Measurements from ENCODE around the gene ZNF692.

The ZNF692 gene

GRCh38 chr1:248824701-248825100 lies 34.2 kb downstream of the ZNF692 start:
- DNase-seq, result no peak

- DNase-seq, result no peak
These were observed 34.6 kb downstream of the ZNF692 start for GRCh38 chr1:248824301-248824700.

- DNase-seq, result no peak
These were observed 35.3 kb downstream of the ZNF692 start for GRCh38 chr1:248823517-248824001.

GRCh38 chr1:248822148-248823032 lies 36.5 kb downstream of the ZNF692 start:
- DNase-seq, result no peak

GRCh38 chr1:248821641-248822040 lies 37.2 kb downstream of the ZNF692 start:
- DNase-seq, result no peak

GRCh38 chr1:248821101-248821500 lies 37.8 kb downstream of the ZNF692 start:
- no peak for DNase-seq

- no peak for DNase-seq
These were observed 38.8 kb downstream of the ZNF692 start for GRCh38 chr1:248820041-248820585.

- DNase-seq, result no peak
These were observed 40.1 kb downstream of the ZNF692 start for GRCh38 chr1:248818505-248819374.

GRCh38 chr1:248817065-248817464 lies 41.8 kb downstream of the ZNF692 start:
- no peak for DNase-seq

GRCh38 chr1:248816042-248816851 lies 42.6 kb downstream of the ZNF692 start:
- DNase-seq, result no peak

- DNase-seq, result no peak
These were observed 43.4 kb downstream of the ZNF692 start for GRCh38 chr1:248815407-248816034.

- DNase-seq, result no peak
These were observed 44.5 kb downstream of the ZNF692 start for GRCh38 chr1:248814351-248814750.

GRCh38 chr1:248813546-248813945 lies 45.3 kb downstream of the ZNF692 start:
- no peak for DNase-seq

GRCh38 chr1:248812736-248813425 lies 46.0 kb downstream of the ZNF692 start:
- no peak for DNase-seq

- DNase-seq, result no peak
These were observed 47.1 kb downstream of the ZNF692 start for GRCh38 chr1:248811514-248812490.

GRCh38 chr1:248810727-248811513 lies 48.0 kb downstream of the ZNF692 start:
- DNase-seq, result no peak

- DNase-seq, result no peak
These were observed 48.7 kb downstream of the ZNF692 start for GRCh38 chr1:248810000-248810726.

GRCh38 chr1:248808876-248809275 lies 50.0 kb downstream of the ZNF692 start:
- no peak for DNase-seq

Measured in activated naive CD4-positive, alpha-beta T cell treated with anti-CD3 and anti-CD28 coated beads, Interleukin-2, amount 50 U/mL, for 16 hours (primary cell).